K562 (cell line): ENCODE measurements around the gene OPRD1. TPM values are rescaled to one million over a fixed set of nuclear protein-coding genes. Genes with fewer than 3 reads are reported as not detected.

ENCODE experiments used
- BRD4 ChIP-seq: fragments of 200-600 bp; sonication (generic); IDR thresholded peaks from 2 replicates; pipeline ENCODE4 v1.6.1; 2017; ENCODE audit warnings: inconsistent platforms
- CBFA2T3 ChIP-seq: fragments of 450-650 bp; IDR thresholded peaks from 2 replicates; pipeline ENCODE4 v1.6.1; 2017
- CBX1 ChIP-seq: sonication (generic); IDR thresholded peaks from 2 replicates; pipeline ENCODE4 v1.6.1; 2016; ENCODE audit warnings: antibody characterized with exemption, low read depth, mild to moderate bottlenecking
- KHSRP ChIP-seq: fragments of 450-650 bp; IDR thresholded peaks from 2 replicates; pipeline ENCODE4 v1.6.1; 2017
- KLF6 ChIP-seq: fragments of 250-450 bp; sonication (Bioruptor Pico); IDR thresholded peaks from 2 replicates; pipeline ENCODE4 v1.4.0; 2020; ENCODE audit warnings: mild to moderate bottlenecking, moderate library complexity, borderline replicate concordance
- MAFF ChIP-seq: IDR thresholded peaks from 2 replicates; pipeline ENCODE4 v1.6.1; 2012; ENCODE audit warnings: low read length, improper control_type of control experiment
- MCM5 ChIP-seq: fragments of 450-650 bp; IDR thresholded peaks from 2 replicates; pipeline ENCODE4 v1.6.1; 2016; ENCODE audit warnings: low read depth
- NCOA2 ChIP-seq, 2 experiments: fragments of 450-650 bp; IDR thresholded peaks; 2 replicates each; pipeline ENCODE4 v1.6.1; 2018; ENCODE audit warnings: mild to moderate bottlenecking in 2 of 2, moderate library complexity in 1 of 2; ENCODE audit not compliant: partially characterized antibody in 2 of 2
- SIN3B ChIP-seq: fragments of 450-650 bp; IDR thresholded peaks from 2 replicates; pipeline ENCODE4 v1.6.1; 2017; ENCODE audit warnings: low read depth, mild to moderate bottlenecking, moderate library complexity
- SMAD2 ChIP-seq: fragments of 150-350 bp; IDR thresholded peaks from 2 replicates; pipeline ENCODE4 v1.6.1; 2014; ENCODE audit warnings: low read depth, mild to moderate bottlenecking, low read length
- SMAD4 ChIP-seq: fragments of 250-450 bp; sonication (Bioruptor Pico); conservative IDR thresholded peaks from 2 replicates; pipeline ENCODE4 v1.8.0; 2021; ENCODE audit warnings: inconsistent platforms, mild to moderate bottlenecking, moderate library complexity
- STAG1 ChIP-seq: sonication (generic); formaldehyde crosslinking; IDR thresholded peaks from 2 replicates; pipeline ENCODE4 v1.5.0; 2020; ENCODE audit warnings: missing genetic modification reagents, borderline replicate concordance
- polyA plus RNA-seq, 8 experiments: library from polyadenylated mRNA; depleted of rRNA in 4 of 8; stranded (reverse) in 5 of 8; unstranded in 3 of 8; fragments of >200 nt; fragmentation: Nextera tagmentation in 2 of 8; fragmentation: Illumina TruSeq in 1 of 8; extraction: Ambion mirVana in 2 of 8; extraction: Trizol in 1 of 8; gene quantifications; 2 replicates each; pipeline versions ENCODE4 v1.2.1 to v1.2.3, GENCODE V29; 2011 to 2014; ENCODE audit warnings: inconsistent platforms in 1 of 8, missing spikeins in 1 of 8
- total RNA-seq, 7 experiments: library from RNA; depleted of rRNA in 6 of 7; stranded (reverse); fragments of >200 nt in 6 of 7; fragmentation: Illumina TruSeq in 2 of 7; extraction: Trizol in 2 of 7; gene quantifications; 2 replicates each; pipeline versions ENCODE4 v1.2.1 to v1.2.3, GENCODE V29; 2011 to 2021; ENCODE audit warnings: low replicate concordance in 1 of 7
- TF ChIP-seq, protein P1 (sequence below): fragments of 450-650 bp; IDR thresholded peaks from 2 replicates; pipeline ENCODE4 v1.6.1; 2018; ENCODE audit not compliant: partially characterized antibody
- TF ChIP-seq, protein P2 (sequence below), 3 experiments: IDR thresholded peaks in 2 of 3; conservative IDR thresholded peaks in 1 of 3; 2 replicates each; pipeline ENCODE4 v1.5.1; 2011 to 2012; ENCODE audit warnings: low read length in 3 of 3, mild to moderate bottlenecking in 3 of 3, control low read depth in 2 of 3, improper control_type of control experiment in 1 of 3, inconsistent platforms in 1 of 3, low read depth in 1 of 3, mixed read lengths in 1 of 3, moderate library complexity in 1 of 3; ENCODE audit not compliant: insufficient read depth in 2 of 3
- TF ChIP-seq, protein P3 (sequence below): fragments of 450-650 bp; IDR thresholded peaks from 2 replicates; pipeline ENCODE4 v1.6.1; 2016; ENCODE audit warnings: borderline replicate concordance
- TF ChIP-seq, protein P4 (sequence below): sonication (generic); formaldehyde crosslinking; IDR thresholded peaks from 2 replicates; pipeline ENCODE4 v1.8.1; 2022; ENCODE audit warnings: missing genetic modification reagents
- TF ChIP-seq, protein P5 (sequence below): fragments of 450-650 bp; IDR thresholded peaks from 2 replicates; pipeline ENCODE4 v1.6.1; 2017; ENCODE audit warnings: antibody characterized with exemption

Gene OPRD1
- total and polyA plus RNA-seq, 9 of the 15 experiments (the other 6 are each of a cell fraction or from before 2014, with no cell fraction given) = under 0.01 to 0.03 (median under 0.01) TPM; not detected in 6

DNA sequence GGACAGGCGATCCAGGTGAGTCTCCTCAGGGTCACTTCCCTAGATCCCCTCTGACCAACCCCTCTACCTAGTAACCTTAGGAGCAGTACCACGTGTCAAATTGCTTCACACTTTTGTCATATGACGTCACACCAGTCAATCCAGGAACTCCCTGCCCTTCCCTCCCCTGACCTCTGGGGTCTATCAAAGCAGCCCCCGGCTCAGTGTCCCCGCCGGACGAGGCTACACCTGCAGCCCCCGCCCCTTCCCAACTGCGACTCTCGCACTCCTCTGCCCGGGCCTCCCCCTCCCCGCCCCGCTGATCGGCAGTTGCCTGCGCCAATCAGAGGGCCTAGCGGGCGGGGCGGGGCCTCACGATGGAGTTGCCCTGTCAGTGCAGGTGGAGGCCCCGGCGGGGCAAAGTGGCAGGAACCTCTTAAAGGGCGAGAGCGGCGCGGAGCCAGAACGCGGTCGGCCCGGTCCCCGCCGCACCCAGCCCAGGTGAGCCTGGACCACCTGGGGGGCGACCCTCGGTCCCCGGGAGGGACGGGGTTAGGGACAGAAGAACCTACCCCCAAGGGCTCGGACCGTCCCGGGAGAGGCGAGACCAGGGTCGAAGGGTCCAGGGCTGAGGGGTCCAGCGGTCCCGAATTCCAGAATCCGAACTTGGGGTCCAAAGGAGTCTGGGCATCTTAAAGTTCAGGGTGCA is 74.9 kb downstream of the OPRD1 start (continued):
- TF ChIP-seq, protein P1, sequence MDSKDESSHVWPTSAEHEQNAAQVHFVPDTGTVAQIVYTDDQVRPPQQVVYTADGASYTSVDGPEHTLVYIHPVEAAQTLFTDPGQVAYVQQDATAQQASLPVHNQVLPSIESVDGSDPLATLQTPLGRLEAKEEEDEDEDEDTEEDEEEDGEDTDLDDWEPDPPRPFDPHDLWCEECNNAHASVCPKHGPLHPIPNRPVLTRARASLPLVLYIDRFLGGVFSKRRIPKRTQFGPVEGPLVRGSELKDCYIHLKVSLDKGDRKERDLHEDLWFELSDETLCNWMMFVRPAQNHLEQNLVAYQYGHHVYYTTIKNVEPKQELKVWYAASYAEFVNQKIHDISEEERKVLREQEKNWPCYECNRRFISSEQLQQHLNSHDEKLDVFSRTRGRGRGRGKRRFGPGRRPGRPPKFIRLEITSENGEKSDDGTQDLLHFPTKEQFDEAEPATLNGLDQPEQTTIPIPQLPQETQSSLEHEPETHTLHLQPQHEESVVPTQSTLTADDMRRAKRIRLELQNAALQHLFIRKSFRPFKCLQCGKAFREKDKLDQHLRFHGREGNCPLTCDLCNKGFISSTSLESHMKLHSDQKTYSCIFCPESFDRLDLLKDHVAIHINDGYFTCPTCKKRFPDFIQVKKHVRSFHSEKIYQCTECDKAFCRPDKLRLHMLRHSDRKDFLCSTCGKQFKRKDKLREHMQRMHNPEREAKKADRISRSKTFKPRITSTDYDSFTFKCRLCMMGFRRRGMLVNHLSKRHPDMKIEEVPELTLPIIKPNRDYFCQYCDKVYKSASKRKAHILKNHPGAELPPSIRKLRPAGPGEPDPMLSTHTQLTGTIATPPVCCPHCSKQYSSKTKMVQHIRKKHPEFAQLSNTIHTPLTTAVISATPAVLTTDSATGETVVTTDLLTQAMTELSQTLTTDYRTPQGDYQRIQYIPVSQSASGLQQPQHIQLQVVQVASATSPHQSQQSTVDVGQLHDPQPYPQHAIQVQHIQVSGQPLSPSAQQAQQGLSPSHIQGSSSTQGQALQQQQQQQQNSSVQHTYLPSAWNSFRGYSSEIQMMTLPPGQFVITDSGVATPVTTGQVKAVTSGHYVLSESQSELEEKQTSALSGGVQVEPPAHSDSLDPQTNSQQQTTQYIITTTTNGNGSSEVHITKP = peak; percentile 50
- TF ChIP-seq, protein P2, sequence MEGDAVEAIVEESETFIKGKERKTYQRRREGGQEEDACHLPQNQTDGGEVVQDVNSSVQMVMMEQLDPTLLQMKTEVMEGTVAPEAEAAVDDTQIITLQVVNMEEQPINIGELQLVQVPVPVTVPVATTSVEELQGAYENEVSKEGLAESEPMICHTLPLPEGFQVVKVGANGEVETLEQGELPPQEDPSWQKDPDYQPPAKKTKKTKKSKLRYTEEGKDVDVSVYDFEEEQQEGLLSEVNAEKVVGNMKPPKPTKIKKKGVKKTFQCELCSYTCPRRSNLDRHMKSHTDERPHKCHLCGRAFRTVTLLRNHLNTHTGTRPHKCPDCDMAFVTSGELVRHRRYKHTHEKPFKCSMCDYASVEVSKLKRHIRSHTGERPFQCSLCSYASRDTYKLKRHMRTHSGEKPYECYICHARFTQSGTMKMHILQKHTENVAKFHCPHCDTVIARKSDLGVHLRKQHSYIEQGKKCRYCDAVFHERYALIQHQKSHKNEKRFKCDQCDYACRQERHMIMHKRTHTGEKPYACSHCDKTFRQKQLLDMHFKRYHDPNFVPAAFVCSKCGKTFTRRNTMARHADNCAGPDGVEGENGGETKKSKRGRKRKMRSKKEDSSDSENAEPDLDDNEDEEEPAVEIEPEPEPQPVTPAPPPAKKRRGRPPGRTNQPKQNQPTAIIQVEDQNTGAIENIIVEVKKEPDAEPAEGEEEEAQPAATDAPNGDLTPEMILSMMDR (IDR thresholded peaks at IDR 0.05 in 2 of 3, conservative IDR thresholded peaks at IDR 0.05 in 1 of 3; ENCODE audit: insufficient read depth in 2 of 3, low read depth in 1 of 3, low read length in 3 of 3) = no peak
- TF ChIP-seq MAFF = no peak
- TF ChIP-seq SMAD4 (CRISPR knock-in tag) = peak; percentile 88
- TF ChIP-seq CBX1 = peak; percentile 24; the same call in 1 of the 2 replicates
- no peak for TF ChIP-seq NCOA2 (IDR thresholded peaks at IDR 0.05; ENCODE audit: partially characterized antibody in 2 of 2)
- peak; percentile 17; the same call in 1 of the 2 replicates for TF ChIP-seq SIN3B
- TF ChIP-seq, protein P3, sequence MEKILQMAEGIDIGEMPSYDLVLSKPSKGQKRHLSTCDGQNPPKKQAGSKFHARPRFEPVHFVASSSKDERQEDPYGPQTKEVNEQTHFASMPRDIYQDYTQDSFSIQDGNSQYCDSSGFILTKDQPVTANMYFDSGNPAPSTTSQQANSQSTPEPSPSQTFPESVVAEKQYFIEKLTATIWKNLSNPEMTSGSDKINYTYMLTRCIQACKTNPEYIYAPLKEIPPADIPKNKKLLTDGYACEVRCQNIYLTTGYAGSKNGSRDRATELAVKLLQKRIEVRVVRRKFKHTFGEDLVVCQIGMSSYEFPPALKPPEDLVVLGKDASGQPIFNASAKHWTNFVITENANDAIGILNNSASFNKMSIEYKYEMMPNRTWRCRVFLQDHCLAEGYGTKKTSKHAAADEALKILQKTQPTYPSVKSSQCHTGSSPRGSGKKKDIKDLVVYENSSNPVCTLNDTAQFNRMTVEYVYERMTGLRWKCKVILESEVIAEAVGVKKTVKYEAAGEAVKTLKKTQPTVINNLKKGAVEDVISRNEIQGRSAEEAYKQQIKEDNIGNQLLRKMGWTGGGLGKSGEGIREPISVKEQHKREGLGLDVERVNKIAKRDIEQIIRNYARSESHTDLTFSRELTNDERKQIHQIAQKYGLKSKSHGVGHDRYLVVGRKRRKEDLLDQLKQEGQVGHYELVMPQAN = peak; percentile 52; the same call in 1 of the 2 replicates
- TF ChIP-seq BRD4 = 0 out of 2 replicates have a peak, but pooled peaks have one; percentile 66
- TF ChIP-seq SMAD2 = no peak
- TF ChIP-seq, protein P4, sequence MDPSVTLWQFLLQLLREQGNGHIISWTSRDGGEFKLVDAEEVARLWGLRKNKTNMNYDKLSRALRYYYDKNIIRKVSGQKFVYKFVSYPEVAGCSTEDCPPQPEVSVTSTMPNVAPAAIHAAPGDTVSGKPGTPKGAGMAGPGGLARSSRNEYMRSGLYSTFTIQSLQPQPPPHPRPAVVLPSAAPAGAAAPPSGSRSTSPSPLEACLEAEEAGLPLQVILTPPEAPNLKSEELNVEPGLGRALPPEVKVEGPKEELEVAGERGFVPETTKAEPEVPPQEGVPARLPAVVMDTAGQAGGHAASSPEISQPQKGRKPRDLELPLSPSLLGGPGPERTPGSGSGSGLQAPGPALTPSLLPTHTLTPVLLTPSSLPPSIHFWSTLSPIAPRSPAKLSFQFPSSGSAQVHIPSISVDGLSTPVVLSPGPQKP = no peak
- TF ChIP-seq STAG1 (CRISPR knock-in tag) = no peak; the same call in 1 of the 2 replicates
- peak; percentile 32 for TF ChIP-seq KLF6
- TF ChIP-seq MCM5 = no peak
- TF ChIP-seq KHSRP = peak; percentile 79
- TF ChIP-seq, protein P5, sequence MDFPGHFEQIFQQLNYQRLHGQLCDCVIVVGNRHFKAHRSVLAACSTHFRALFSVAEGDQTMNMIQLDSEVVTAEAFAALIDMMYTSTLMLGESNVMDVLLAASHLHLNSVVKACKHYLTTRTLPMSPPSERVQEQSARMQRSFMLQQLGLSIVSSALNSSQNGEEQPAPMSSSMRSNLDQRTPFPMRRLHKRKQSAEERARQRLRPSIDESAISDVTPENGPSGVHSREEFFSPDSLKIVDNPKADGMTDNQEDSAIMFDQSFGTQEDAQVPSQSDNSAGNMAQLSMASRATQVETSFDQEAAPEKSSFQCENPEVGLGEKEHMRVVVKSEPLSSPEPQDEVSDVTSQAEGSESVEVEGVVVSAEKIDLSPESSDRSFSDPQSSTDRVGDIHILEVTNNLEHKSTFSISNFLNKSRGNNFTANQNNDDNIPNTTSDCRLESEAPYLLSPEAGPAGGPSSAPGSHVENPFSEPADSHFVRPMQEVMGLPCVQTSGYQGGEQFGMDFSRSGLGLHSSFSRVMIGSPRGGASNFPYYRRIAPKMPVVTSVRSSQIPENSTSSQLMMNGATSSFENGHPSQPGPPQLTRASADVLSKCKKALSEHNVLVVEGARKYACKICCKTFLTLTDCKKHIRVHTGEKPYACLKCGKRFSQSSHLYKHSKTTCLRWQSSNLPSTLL = no peak
- peak; percentile 19; the same call in 1 of the 2 replicates for TF ChIP-seq CBFA2T3
